T-helper 17 cell (primary cell): ENCODE measurements around the gene TMEFF1. TPM values are rescaled to one million over a fixed set of nuclear protein-coding genes. Genes with fewer than 3 reads are reported as not detected.

Experiments used
- total RNA-seq, 4 donors: library from RNA in 2 of 4; stranded (reverse) in 2 of 4; gene quantifications; one replicate each; pipeline ENCODE4 v1.2.3 and lab custom pipeline; 2022 to 2026

TMEFF1 gene
- total RNA-seq, 2 donors from 2014 or later, result not detected

Other genes starting within 250 kb of the TMEFF1 start
- 10 to 100 TPM in 1 of 2 donors, 1 to 10 TPM in 1; 9.9 to 10.5 TPM for gene TEX10, start 120.2 kb upstream of the TMEFF1 start, total RNA-seq
- gene MSANTD3, start 46.0 kb upstream of the TMEFF1 start, total RNA-seq, result 10 to 100 TPM in 1 of 2 donors, 1 to 10 TPM in 1; 9.2 to 19.6 TPM
- gene CAVIN4, start 104.9 kb downstream of the TMEFF1 start, total RNA-seq, result under 1 TPM in 1 of 2 donors, not detected in 1; 0.13 TPM